GM12864 (cell line): Measurements from ENCODE around the gene COA7.

Experiments
- DNase-seq: peaks from one replicate; pipeline ENCODE4 v3.0.0-alpha.2; 2011; ENCODE audit warnings: low read depth
- H3K4me3 ChIP-seq: 2 replicates; pipeline ENCODE4 v1.5.1; 2011; ENCODE audit warnings: mild to moderate bottlenecking, low read depth, low read length, control low read depth
- CTCF ChIP-seq: IDR thresholded peaks from 2 replicates; pipeline ENCODE4 v1.5.1; 2011; ENCODE audit warnings: low read depth, mild to moderate bottlenecking, moderate library complexity, low read length, control low read depth, inconsistent platforms; ENCODE audit errors: missing control alignments

COA7 gene

GRCh38 chr1:52653207-52653849 is 44.8 kb downstream of the COA7 start:
- no peak for TF ChIP-seq CTCF
- no peak overlapping the region for H3K4me3 ChIP-seq
- no peak for DNase-seq

- TF ChIP-seq CTCF = no peak
- DNase-seq = no peak
- H3K4me3 ChIP-seq = no peak overlapping the region
Observed at GRCh38 chr1:52651904-52652303, 46.2 kb downstream of the COA7 start.

- no peak for DNase-seq
- H3K4me3 ChIP-seq = no peak overlapping the region
- TF ChIP-seq CTCF = no peak
Observed at GRCh38 chr1:52645261-52645660, 52.9 kb downstream of the COA7 start.

GRCh38 chr1:52641307-52641706 is 56.8 kb downstream of the COA7 start:
- no peak for TF ChIP-seq CTCF
- H3K4me3 ChIP-seq = no peak overlapping the region
- peak; percentile 8 for DNase-seq

GRCh38 chr1:52640697-52641096 is 57.5 kb downstream of the COA7 start:
- no peak overlapping the region for H3K4me3 ChIP-seq
- TF ChIP-seq CTCF = no peak
- no peak for DNase-seq

GRCh38 chr1:52637946-52638345 is 60.2 kb downstream of the COA7 start:
- no peak for TF ChIP-seq CTCF
- no peak for DNase-seq
- no peak overlapping the region; the same call in 1 of the 2 replicates for H3K4me3 ChIP-seq
